ENCODE measurements around the gene WNK1.

Gene WNK1

DNA sequence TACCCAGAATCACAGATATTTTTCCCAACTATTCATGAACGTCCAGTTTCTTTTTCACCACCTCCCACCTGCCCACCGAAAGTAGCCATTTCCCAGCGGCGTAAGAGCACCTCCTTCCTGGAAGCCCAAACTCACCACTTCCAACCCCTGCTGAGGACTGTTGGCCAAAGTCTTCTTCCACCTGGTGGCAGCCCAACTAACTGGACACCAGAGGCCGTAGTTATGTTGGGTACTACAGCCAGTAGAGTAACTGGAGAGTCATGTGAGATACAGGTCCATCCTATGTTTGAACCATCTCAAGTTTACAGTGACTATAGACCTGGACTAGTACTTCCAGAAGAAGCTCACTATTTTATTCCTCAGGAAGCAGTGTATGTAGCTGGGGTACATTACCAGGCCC is 115.5 kb downstream of the WNK1 start:
- no peak for DNase-seq

DNA sequence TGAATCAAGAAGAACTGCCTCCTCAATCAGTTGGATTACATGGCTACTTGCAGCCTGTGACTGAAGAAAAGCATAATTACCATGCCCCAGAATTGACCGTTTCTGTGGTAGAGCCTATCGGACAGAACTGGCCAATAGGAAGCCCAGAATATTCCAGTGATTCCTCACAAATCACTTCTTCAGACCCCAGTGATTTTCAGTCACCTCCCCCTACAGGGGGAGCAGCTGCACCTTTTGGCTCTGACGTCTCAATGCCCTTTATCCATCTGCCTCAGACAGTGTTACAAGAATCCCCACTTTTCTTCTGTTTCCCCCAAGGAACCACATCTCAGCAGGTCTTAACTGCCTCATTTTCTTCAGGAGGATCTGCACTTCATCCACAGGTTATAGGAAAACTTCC is 116.3 kb downstream of the WNK1 start:
- DNase-seq, result no peak

DNA sequence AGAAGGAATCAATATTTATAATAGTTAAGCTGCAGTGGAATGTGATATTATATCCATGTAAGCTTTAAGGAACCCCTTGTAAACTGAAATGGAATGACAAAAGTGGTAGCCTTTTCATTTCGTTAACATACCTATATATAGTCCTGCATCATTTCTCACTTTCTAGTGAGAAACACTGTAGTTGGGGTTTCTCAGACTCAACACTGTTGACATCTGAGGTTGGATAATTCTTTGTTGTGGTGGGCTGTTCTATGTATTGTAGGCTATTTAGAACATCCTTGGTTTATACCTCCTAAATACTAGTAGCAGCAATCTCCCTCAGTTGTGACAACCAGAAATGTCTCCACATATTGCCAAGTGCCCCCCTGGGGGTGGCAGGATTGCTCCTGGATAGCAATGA is 118.0 kb downstream of the WNK1 start:
- no peak for DNase-seq

DNA sequence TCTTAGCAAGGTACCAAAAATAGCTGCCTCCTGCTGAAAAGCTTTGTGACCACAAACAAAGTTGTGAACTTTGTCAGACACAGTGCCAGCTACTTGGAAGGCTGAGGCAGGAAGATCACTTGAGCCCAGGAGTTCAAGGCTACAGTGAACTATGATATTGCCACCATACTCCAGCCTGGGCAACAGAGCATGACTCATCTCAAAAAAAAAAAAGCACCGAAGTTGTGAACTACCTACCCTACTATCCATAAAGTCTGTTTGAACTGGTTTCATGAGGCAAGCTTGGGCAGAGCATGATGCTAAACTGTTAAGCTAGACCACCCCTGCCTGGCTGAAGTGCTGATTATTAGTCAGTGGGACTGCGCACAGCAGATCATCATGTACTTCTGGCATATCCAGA is 121.6 kb downstream of the WNK1 start:
- DNase-seq, result no peak

DNA sequence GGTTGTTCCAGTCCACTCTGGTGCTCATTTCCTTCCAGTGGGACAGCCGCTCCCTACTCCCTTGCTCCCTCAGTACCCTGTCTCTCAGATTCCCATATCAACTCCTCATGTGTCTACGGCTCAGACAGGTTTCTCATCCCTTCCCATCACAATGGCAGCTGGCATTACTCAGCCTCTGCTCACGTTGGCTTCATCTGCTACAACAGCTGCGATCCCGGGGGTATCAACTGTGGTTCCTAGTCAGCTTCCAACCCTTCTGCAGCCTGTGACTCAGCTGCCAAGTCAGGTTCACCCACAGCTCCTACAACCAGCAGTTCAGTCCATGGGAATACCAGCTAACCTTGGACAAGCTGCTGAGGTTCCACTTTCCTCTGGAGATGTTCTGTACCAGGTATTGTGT is 127.3 kb downstream of the WNK1 start:
- no peak for DNase-seq

DNA sequence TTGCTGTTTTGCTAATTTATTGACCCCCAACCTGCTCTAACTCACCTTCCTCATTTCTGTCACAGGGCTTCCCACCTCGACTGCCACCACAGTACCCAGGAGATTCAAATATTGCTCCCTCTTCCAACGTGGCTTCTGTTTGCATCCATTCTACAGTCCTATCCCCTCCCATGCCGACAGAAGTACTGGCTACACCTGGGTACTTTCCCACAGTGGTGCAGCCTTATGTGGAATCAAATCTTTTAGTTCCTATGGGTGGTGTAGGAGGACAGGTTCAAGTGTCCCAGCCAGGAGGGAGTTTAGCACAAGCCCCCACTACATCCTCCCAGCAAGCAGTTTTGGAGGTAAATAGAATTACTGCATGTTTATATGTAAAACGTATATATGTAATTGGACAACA is 128.3 kb downstream of the WNK1 start:
- DNase-seq, result no peak

DNA sequence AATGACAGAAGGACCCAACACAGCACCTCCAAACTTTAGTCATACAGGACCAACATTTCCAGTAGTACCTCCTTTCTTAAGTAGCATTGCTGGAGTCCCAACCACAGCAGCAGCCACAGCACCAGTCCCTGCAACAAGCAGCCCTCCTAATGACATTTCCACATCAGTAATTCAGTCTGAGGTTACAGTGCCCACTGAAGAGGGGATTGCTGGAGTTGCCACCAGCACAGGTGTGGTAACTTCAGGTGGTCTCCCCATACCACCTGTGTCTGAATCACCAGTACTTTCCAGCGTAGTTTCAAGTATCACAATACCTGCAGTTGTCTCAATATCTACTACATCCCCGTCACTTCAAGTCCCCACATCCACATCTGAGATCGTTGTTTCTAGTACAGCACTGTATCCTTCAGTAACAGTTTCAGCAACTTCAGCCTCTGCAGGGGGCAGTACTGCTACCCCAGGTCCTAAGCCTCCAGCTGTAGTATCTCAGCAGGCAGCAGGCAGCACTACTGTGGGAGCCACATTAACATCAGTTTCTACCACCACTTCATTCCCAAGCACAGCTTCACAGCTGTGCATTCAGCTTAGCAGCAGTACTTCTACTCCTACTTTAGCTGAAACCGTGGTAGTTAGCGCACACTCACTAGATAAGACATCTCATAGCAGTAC is 132.5 kb downstream of the WNK1 start:
- no peak for DNase-seq

DNA sequence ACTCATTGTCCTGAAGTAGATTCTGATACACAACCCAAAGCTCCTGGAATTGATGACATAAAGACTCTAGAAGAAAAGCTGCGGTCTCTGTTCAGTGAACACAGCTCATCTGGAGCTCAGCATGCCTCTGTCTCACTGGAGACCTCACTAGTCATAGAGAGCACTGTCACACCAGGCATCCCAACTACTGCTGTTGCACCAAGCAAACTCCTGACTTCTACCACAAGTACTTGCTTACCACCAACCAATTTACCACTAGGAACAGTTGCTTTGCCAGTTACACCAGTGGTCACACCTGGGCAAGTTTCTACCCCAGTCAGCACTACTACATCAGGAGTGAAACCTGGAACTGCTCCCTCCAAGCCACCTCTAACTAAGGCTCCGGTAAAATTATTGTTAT is 133.3 kb downstream of the WNK1 start:
- no peak for DNase-seq

DNA sequence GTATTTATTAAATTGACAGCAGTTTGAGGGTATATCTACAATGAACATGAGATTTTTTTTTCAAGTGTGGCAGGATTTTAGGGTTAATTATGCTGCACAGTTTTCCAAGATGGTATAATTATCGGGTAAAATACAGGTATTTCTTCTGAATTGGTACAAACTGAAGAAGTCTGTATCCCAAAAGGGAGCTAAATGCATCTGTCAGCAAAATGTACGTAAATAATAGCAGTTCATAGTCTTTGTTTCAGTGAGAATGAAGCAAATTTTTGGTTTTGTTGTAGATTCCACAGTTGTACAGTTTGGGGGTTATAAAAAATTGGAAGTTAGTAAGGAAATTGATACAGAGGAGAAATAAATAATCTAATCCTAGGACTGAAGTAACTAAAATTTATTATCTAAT is 133.8 kb downstream of the WNK1 start:
- no peak for DNase-seq

DNA sequence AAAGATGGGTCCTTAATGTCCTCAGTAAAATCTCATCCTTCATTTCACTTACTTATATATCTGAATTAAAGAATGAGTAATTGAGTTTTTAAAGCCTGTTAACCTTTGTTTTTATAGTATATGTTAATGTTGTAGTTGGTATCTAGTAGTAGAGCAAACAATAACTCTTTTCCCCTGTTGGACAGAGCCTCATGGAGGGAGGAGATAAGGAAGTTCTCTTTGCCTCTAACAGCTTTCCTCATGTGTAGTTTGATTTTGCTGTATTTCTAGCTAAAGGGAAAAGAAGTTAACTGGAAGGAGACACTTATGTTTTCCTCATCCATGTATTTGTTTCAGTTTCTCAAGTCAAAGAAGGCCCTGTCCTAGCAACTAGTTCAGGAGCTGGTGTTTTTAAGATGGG is 141.8 kb downstream of the WNK1 start:
- DNase-seq, result no peak

DNA sequence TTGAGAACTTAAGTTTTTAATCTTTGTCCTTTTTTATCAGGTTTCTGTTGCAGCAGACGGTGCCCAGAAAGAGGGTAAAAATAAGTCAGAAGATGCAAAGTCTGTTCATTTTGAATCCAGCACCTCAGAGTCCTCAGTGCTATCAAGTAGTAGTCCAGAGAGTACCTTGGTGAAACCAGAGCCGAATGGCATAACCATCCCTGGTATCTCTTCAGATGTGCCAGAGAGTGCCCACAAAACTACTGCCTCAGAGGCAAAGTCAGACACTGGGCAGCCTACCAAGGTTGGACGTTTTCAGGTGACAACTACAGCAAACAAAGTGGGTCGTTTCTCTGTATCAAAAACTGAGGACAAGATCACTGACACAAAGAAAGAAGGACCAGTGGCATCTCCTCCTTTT is 143.7 kb downstream of the WNK1 start:
- DNase-seq, result no peak

DNA sequence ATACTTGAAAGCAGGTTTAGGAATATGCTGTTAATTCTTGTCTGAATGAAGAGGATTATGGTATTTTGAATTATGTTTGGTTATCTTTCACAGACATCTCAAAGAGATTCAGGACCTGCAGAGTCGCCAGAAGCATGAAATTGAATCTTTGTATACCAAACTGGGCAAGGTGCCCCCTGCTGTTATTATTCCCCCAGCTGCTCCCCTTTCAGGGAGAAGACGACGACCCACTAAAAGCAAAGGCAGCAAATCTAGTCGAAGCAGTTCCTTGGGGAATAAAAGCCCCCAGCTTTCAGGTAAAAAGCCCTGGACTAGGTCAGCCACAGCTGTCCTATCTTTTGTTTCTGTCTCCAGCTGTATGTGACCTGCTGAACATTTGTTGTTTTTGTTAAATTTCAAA is 145.0 kb downstream of the WNK1 start:
- DNase-seq, result no peak

DNA sequence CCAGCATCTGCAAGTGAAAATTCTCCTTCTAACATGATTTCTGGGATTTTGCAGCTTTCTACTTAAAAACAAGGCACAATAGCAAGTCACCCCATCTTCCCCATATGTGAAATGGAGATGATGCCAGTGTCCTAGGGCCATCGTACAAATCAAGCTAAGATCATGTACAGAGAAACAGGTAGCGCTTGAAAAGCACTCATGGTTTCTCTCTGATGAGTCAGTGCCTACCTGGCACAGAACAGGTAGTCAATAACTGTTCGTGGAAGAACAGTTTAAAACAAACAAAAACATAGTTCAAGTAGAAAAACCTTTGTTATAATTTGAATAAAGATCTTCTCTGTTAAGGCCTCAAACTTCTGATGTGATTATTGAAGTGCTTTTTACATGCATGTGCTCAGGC is 150.2 kb downstream of the WNK1 start:
- no peak for DNase-seq

DNA sequence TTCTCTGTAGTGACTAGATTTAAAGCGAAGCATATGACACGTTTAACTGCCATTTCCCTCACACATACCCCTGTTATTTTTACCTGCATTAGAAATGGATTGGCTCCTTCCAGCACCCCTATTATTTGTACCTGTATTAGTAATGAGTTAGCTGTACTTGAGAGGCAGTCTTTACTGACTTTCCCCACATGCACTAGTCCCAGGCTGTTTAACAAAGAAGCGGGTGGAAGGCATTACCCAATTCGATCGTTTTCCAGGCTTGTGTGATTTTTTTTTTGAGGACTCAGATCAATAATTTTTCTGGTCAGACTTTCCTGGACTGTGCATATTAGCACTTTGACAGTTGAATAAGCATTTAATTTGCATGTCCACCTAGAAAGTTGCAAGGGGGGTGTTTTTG is 150.7 kb downstream of the WNK1 start:
- no peak for DNase-seq

DNA sequence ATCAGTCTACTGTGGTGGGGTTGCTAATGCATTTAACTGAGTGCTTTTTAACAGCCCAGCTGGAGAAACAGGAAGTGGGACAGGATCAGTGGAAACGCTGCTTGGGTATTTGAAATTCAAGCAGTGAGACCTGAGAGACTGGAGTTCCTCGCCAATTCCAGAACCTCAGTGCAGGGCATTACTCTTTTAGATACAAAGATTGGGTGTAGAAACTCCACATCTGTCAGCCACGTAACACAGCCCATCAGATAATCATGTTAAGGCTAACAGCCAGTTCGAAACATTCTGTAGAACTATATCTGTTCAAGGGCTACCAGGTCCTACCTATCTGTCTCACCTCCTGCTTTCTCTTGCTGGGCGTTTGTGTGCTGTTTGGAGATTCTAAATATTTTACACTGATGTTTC is 151.6 kb downstream of the WNK1 start:
- DNase-seq, result no peak

DNA sequence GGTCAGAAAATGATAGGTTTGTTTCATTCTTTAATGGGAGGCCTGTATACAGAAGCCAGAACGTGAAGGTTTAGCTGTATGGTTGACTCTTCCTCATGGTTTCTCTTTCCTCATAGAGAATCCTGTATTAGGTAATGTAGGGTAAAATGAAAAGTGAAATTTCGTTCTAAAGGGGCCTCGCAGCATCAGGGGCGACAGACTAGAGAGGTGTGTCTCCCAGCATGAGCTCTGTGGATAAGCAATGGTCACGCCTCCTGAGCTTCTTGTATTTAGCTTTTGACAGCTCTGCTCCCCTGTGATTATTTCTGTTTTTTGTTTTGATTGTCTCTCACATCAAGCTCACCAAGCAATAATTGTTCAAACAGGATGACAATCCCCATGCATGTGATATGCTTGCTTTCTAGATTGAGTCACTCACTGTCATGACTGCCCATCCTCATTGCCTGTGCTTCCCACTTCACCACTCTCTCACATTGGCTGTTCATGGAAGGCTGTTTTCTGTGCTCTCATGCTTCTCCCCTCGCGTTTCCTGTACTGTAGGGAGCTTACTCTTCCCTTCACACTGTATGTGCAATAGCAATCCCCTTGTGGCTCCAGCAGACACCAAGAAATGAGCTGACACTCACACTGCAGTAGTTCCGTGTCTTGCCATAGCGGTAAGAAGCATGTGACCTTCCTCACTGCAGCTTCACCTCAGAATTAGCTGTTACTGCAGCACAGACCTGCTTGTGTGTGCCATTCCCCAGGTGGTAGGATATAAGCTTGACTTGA is 153.1 kb downstream of the WNK1 start:
- DNase-seq, result no peak

DNA sequence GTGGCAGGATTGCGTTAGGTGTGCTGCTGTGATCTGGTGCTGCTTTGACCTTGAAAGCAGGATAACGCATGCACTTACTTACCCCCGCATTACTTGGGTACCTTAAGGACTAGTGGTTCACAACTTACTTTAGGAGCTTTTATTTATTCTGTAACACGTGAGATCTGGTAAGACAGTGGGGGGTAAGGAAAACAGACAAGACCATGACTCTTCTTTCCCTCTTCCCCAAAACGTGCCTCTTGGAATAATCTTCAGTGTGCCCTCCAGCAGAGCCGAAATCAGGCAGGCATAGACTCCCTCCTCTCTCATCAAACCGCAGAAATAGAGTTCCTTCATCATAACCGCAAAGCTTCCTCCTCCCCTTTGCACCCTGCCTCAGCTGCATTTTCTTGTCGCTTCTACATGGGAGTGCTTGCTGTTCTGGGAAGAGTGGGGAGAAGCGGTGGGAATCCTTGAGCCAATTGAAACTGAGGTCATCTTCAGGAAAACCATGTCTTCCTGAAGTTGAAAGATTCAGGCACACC is 153.7 kb downstream of the WNK1 start:
- DNase-seq, result no peak

DNA sequence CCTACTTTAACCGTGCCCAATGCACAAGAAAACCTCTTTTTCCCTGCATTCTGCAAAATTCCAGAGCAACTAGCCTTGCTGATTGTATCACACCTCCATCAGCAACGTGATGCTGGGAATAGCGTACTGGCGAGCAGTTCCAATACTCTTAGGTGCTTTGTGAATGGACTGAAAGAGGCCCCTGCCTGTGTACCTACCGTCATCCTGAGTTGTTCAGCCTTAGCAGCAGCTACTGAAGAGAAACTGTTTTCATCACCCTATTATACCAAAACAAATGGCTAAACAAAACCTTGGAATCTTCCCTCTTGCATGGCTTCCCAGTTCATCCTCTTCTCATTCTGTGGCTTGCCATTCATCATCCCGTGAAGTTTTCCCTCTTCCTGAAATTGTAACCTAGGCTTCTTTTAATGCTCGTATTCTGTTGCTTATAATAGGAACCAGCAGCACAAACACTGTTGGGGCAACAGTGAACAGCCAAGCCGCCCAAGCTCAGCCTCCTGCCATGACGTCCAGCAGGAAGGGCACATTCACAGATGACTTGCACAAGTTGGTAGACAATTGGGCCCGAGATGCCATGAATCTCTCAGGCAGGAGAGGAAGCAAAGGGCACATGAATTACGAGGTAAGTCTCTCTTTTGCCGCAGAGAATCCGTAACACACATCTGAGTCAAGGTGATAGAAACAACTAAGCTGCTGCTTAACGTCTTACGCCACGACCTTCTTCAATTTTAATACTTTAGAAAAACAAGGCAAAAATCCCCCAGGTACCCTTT is 155.2 kb downstream of the WNK1 start:
- no peak for DNase-seq

DNA sequence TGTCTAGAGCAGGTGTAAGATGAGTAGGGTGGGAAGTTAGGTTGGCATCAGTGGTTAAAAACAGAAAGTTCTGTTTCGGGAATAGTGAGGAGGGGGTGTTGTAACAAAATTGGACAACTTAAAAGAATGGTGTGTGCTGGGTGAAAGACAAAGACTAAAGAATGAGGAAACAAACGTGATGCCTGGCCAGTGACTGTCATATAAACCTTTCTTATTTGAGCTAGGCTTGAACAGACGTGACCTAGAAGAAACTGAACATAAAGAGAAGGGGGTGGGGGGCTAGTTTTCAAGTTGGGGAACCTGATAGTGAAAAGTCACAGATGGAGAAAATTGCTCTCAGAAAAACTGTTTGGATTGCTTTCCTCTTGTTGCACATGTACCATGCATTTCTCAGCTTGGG is 157.5 kb downstream of the WNK1 start:
- no peak for DNase-seq

DNA sequence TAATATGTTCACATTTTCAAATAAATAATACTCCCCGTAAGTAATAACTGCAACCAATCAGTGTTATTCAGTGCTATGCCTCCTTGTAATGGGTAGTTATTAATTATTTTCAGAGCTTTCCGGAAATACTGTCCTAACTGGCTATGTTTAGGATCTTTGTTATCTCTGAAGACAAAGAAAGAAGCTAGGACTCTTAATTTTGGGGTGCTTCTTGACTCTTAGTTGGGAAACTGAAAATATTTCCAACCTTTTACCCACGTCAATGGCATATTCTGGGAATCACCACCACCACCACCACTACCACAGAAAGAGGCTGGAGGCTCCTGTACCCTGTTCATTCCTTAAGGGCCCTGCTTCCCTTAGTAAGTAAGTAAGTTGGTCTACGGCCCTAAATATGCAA is 158.0 kb downstream of the WNK1 start:
- no peak for DNase-seq

DNA sequence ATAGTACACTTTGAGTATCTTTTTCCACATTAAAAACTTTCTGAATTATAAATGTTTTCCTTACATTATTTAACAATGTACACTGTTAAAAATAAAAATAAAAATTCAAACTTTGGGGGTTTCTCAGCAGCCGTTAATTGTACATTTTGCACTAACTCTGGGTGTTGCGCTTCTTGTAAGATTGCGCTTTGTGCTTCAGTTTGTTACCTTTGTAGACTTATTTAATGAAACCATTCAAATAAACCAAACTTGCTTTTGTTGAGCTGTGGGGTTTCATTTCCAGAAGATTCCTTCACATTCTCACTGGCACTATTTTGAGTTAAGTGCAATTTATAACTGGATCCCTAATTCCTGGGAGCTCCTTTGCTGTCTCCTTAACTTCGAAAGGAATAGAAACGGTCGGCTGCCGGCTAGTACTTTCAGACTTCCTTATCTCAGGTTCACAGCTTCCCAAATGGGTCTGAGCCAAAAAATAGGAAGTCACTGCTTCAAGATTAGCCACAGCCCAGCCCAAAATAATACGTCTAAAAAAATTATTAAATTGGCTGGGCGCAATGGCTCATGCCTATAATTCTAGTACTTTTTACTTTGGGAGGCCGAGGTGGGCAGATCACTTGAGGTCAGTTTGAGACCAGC is 158.9 kb downstream of the WNK1 start:
- DNase-seq, result no peak

DNA sequence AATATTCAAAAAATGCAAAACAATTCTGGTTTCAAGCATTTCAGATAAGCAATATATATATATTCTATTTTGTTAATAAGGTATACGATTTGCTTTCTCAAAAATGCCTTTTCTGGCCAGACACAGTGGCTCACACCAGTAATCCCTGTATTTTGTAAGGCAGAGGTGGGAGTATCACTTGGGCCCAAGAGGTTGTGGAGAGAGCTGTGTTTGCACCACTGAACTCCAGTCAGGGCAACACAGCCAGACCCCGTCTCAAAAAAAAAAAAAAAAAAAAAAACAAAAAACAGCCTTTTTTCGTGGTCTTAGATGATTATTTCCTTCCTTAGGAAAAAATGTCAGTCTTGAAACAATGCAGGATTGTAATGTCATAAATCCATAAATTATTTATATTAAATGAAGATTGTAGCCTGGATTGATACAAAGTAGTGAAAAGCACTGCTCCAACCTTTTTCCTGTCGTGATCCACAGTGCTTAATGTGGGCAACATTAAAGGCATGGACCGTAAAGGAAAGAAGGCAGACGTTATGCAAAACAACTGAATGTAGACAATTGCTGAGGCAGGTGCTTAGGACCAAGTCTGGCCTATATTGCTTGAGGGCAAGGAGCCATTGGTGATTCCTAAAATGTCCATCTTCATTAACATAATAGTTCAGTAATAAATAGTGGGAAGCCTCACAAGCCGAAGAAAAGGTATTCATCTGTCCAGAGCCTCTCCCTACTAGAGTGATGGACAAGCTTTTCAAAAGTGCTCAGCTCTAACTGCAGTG is 160.3 kb downstream of the WNK1 start:
- DNase-seq, result no peak

Measured in stimulated activated CD4-positive, alpha-beta T cell treated with anti-CD3 and anti-CD28 coated beads, Interleukin-15, amount 100 ng/mL, for 24 hours (primary cell).